ENCODE measurements around the gene PROZ. TPM values are rescaled to one million over a fixed set of nuclear protein-coding genes. Genes with fewer than 3 reads are reported as not detected.

Gene PROZ
- total and polyA plus RNA-seq, 9 of the 15 experiments (the other 6 are each of a cell fraction or from before 2014, with no cell fraction given), result not detected

GRCh38 chr13:113159701-113160100 is 1.3 kb downstream of the PROZ start:
- Histone ChIP-seq H3K27ac (ENCODE audit: extremely low read depth, low read depth, low read length) (no peak overlapping the region), H3K9me1 (ENCODE audit: control insufficient read depth, insufficient read depth, low read length) (no peaks in the 10 kb centered on the region), H3K4me3 (no peak overlapping the region), H3K36me3 (ENCODE audit: control insufficient read depth, insufficient read depth, low read length) (no peaks in the 10 kb centered on the region), H4K20me1 (replicated peaks; ENCODE audit: control insufficient read depth, insufficient read depth, low read length) (no peaks in the 10 kb centered on the region), H3K27me3 (ENCODE audit: control insufficient read depth in 2 of 2, insufficient read depth in 2 of 2, low read length in 2 of 2) (no peaks in the 10 kb centered on the region), H3K4me2 (ENCODE audit: insufficient read depth, low read length) (no peak overlapping the region), H3K4me1 (replicated peaks in 1 of 2; ENCODE audit: control insufficient read depth in 2 of 2, insufficient read depth in 2 of 2, low read length in 2 of 2) (peaks cover 7 to 20% of the 10 kb centered on the region in 2 experiments; a peak in 4 of 5 replicates), H3K9me3 (replicated peaks; ENCODE audit: control insufficient read depth, insufficient read depth, low read depth, low read length) (no peaks in the 10 kb centered on the region; the same call in 1 of the 2 replicates), H3K79me2 (ENCODE audit: control insufficient read depth, insufficient read depth, low read length) (no peaks in the 10 kb centered on the region), H2AFZ (ENCODE audit: low read depth, low read length) (no peak overlapping the region), H3K9ac (ENCODE audit: insufficient read depth in 1 of 2, low read depth in 2 of 2, low read length in 2 of 2) (no peak overlapping the region)
- DNase-seq (ENCODE audit: extremely low read depth in 1 of 4, low spot score in 3 of 4) (no peak), FAIRE-seq (no peak), ATAC-seq (no peak)
- in situ Hi-C loops (cut with MboI) (no loop called here), intact Hi-C loops (cut with micrococcal nuclease) (no loop called here)
- no peak for TF ChIP-seq CCAR2 (IDR thresholded peaks at IDR 0.05; ENCODE audit: low read depth, low read length)
- TF ChIP-seq JUND (IDR thresholded peaks at IDR 0.05; ENCODE audit: borderline replicate concordance, low read depth, low read length), result no peak
- TF ChIP-seq JUND (tag; IDR thresholded peaks at IDR 0.05; ENCODE audit: borderline replicate concordance, low read depth, low read length), result no peak
- TF ChIP-seq USF1 (CRISPR knock-in tag; IDR thresholded peaks at IDR 0.05), result no peak
- TF ChIP-seq BRD4 (IDR thresholded peaks at IDR 0.05), result no peak
- no peak for TF ChIP-seq SIX5 (IDR thresholded peaks at IDR 0.05; ENCODE audit: borderline replicate concordance in 1 of 2, insufficient read depth in 1 of 2, low read depth in 1 of 2, low read length in 2 of 2)
- no peak for TF ChIP-seq PHB (CRISPR knock-in tag; IDR thresholded peaks at IDR 0.05)
- TF ChIP-seq ILF3 (IDR thresholded peaks at IDR 0.05; ENCODE audit: borderline replicate concordance), result no peak
- TF ChIP-seq ARID4B (CRISPR knock-in tag; IDR thresholded peaks at IDR 0.05), result no peak
- TF ChIP-seq ASH1L (IDR thresholded peaks at IDR 0.05; ENCODE audit: borderline replicate concordance, low read depth, partially characterized antibody), result no peak
- TF ChIP-seq POLR3G (IDR thresholded peaks at IDR 0.05; ENCODE audit: extremely low read depth, insufficient read length, insufficient replicate concordance), result no peak
- no peak for TF ChIP-seq KAT7 (CRISPR knock-in tag; IDR thresholded peaks at IDR 0.05; ENCODE audit: borderline replicate concordance)
- no peak for TF ChIP-seq DPF2 (IDR thresholded peaks at IDR 0.05)
- no peak for TF ChIP-seq KHSRP (IDR thresholded peaks at IDR 0.05)
- TF ChIP-seq YY1 (IDR thresholded peaks at IDR 0.05; ENCODE audit: borderline replicate concordance in 1 of 3, control insufficient read depth in 1 of 3, extremely low read depth in 1 of 3, insufficient read depth in 3 of 3, insufficient read length in 1 of 3, insufficient replicate concordance in 2 of 3, low read depth in 1 of 3, low read length in 2 of 3), result no peak
- BruUV-seq (replicated peaks), result no TSS peak
- ChIA-PET CTCF (ENCODE audit: low intra/inter-chr PET ratio) (no interaction called here), POLR2A (no interaction called here)
- WGBS (ENCODE audit: insufficient coverage, low coverage, missing lambda C conversion rate), result 68% methylated on average over 13 of the region's 20 CpGs

All from K562 (cell line).